ENCODE data around the gene UHRF2.
"Not testable (repeated sequence)": the region's sequence is repeated elsewhere in the genome, so short reads cannot be mapped to it uniquely, and the experiment has no call there.

Gene UHRF2

GRCh38 chr9:6449086-6449485, 36.1 kb downstream of the UHRF2 start:
- H3K27ac ChIP-seq, result no peak overlapping the region
- TF ChIP-seq ZFX (IDR thresholded peaks at IDR 0.05; ENCODE audit: borderline replicate concordance), result no peak
- TF ChIP-seq CTCF (IDR thresholded peaks at IDR 0.05), result no peak

- no peak overlapping the region for H3K27ac ChIP-seq
- TF ChIP-seq CTCF (IDR thresholded peaks at IDR 0.05), result no peak
- TF ChIP-seq ZFX (IDR thresholded peaks at IDR 0.05; ENCODE audit: borderline replicate concordance), result no peak
Measured at GRCh38 chr9:6449645-6450044, 36.6 kb downstream of the UHRF2 start.

GRCh38 chr9:6450641-6451375, 37.8 kb downstream of the UHRF2 start:
- H3K27ac ChIP-seq, result no peak overlapping the region

GRCh38 chr9:6455292-6455691, 42.3 kb downstream of the UHRF2 start:
- not testable (repeated sequence) for H3K27ac ChIP-seq

More at GRCh38 chr9:6450641-6451375, 37.8 kb downstream of the UHRF2 start:
- TF ChIP-seq CTCF (IDR thresholded peaks at IDR 0.05), result no peak
- TF ChIP-seq ZFX (IDR thresholded peaks at IDR 0.05; ENCODE audit: borderline replicate concordance), result no peak

GRCh38 chr9:6458704-6459103, 45.7 kb downstream of the UHRF2 start:
- H3K27ac ChIP-seq, result not testable (repeated sequence)

GRCh38 chr9:6459718-6460117, 46.7 kb downstream of the UHRF2 start:
- no peak overlapping the region for H3K27ac ChIP-seq
- no peak for TF ChIP-seq CTCF (IDR thresholded peaks at IDR 0.05)
- no peak for TF ChIP-seq ZFX (IDR thresholded peaks at IDR 0.05; ENCODE audit: borderline replicate concordance)

- H3K27ac ChIP-seq, result no peak overlapping the region
- TF ChIP-seq CTCF (IDR thresholded peaks at IDR 0.05) (no peak), ZFX (IDR thresholded peaks at IDR 0.05; ENCODE audit: borderline replicate concordance) (no peak)
Measured at GRCh38 chr9:6460189-6460768, 47.3 kb downstream of the UHRF2 start.

GRCh38 chr9:6461619-6462018, 48.6 kb downstream of the UHRF2 start:
- H3K27ac ChIP-seq, result no peak overlapping the region
- no peak for TF ChIP-seq ZFX (IDR thresholded peaks at IDR 0.05; ENCODE audit: borderline replicate concordance)
